HCT116 (cell line): ENCODE measurements around the gene NBEAL2. TPM values are rescaled to one million over a fixed set of nuclear protein-coding genes. Genes with fewer than 3 reads are reported as not detected.

Source experiments
- ATAC-seq: fragments of 200-7000 bp; cut with Tn5 transposase; 2 replicates; pipeline ENCODE4 v1.9.1; 2020; ENCODE audit warnings: mild to moderate bottlenecking, moderate library complexity
- BruUV-seq: library from RNA; stranded (reverse); fragments of 400-500 nt; replicated peaks from 2 replicates; lab custom pipeline; 2021; lab: Mats Ljungman, UMichigan
- CTCF ChIA-PET: fragments of 300-600 bp; sonication (Branson Sonifier 250); formaldehyde crosslinking; loops from one replicate; lab custom pipeline; 2021; ENCODE audit warnings: antibody characterized with exemption; lab: Charles Lee
- POLR2A ChIA-PET: fragments of 300-600, 350-600 bp; sonication (Branson Sonifier 250); formaldehyde crosslinking; loops from one replicate; lab custom pipeline; 2021; ENCODE audit warnings: antibody characterized with exemption; lab: Charles Lee
- RAD21 ChIA-PET, 2 experiments: fragments of 300-600 bp; sonication (Branson Sonifier 250); formaldehyde crosslinking; loops; one replicate each; lab custom pipeline; 2023; ENCODE audit warnings: low total read pairs in 2 of 2; ENCODE audit not compliant: uncharacterized antibody in 2 of 2, unreplicated experiment in 2 of 2, low non-redundant PET in 1 of 2; lab: Charles Lee
- DNase-seq: peaks from one replicate; pipeline ENCODE4 v3.0.0-alpha.2; 2010; ENCODE audit warnings: low read depth, low spot score
- H2AFZ ChIP-seq: fragments of 200-600 bp; shearing (Covaris generic), sonication (generic); 2 replicates; pipeline ENCODE4 v1.6.1; 2017; ENCODE audit warnings: low read depth, mixed run types, mixed read lengths, antibody characterized with exemption, low read length; ENCODE audit not compliant: poor library complexity, severe bottlenecking
- H3K27ac ChIP-seq: 2 replicates; pipeline ENCODE4 v1.5.1; 2012; ENCODE audit warnings: low read depth, low read length
- H3K27me3 ChIP-seq: fragments of 200-600 bp; sonication (generic); 2 replicates; pipeline ENCODE4 v1.6.1; 2016; ENCODE audit warnings: mixed run types, low read length, mixed read lengths; ENCODE audit not compliant: insufficient read depth
- H3K36me3 ChIP-seq, 2 experiments: fragments of 200-500 bp in 1 of 2; fragments of 200-600 bp in 1 of 2; sonication (Bioruptor generic) in 1 of 2; sonication (generic) in 1 of 2; 2 replicates each; pipeline versions ENCODE4 v1.5.1 to v1.6.1; 2014 to 2016; ENCODE audit warnings: low read length in 2 of 2, inconsistent platforms in 1 of 2, mixed read lengths in 1 of 2, mixed run types in 1 of 2; ENCODE audit not compliant: insufficient read depth in 2 of 2, control insufficient read depth in 1 of 2
- H3K4me1 ChIP-seq, 2 experiments: fragments of 200-600 bp in 1 of 2; sonication (generic) in 1 of 2; 2 replicates each; pipeline versions ENCODE4 v1.5.1 to v1.6.1; 2012 to 2017; ENCODE audit warnings: low read length in 2 of 2, inconsistent platforms in 1 of 2, mild to moderate bottlenecking in 1 of 2, mixed read lengths in 1 of 2, mixed run types in 1 of 2, moderate library complexity in 1 of 2; ENCODE audit not compliant: insufficient read depth in 2 of 2, control insufficient read depth in 1 of 2
- H3K4me2 ChIP-seq: fragments of 200-600 bp; sonication (generic); 2 replicates; pipeline ENCODE4 v1.6.1; 2017; ENCODE audit warnings: mixed run types, low read length, mixed read lengths
- H3K4me3 ChIP-seq, 2 experiments: fragments of 200-600 bp in 1 of 2; sonication (generic) in 1 of 2; replicated peaks in 1 of 2; 2 replicates each; pipeline ENCODE4 v1.5.1; 2011 to 2016; ENCODE audit warnings: low read length in 2 of 2, control low read depth in 1 of 2, low read depth in 1 of 2, mild to moderate bottlenecking in 1 of 2, mixed read lengths in 1 of 2, mixed run types in 1 of 2
- H3K79me2 ChIP-seq: fragments of 200-600 bp; sonication (generic); 2 replicates; pipeline ENCODE4 v1.6.1; 2017; ENCODE audit warnings: mild to moderate bottlenecking, mixed run types, low read length, moderate library complexity, mixed read lengths; ENCODE audit not compliant: insufficient read depth
- H3K9ac ChIP-seq: fragments of 200-600 bp; sonication (generic); 2 replicates; pipeline ENCODE4 v1.6.1; 2016; ENCODE audit warnings: low read length, mixed read lengths
- H3K9me2 ChIP-seq: fragments of 200-600 bp; sonication (generic), shearing (Covaris generic); 2 replicates; pipeline ENCODE4 v1.6.1; 2017; ENCODE audit warnings: mixed run types, mild to moderate bottlenecking, moderate library complexity; ENCODE audit not compliant: insufficient read depth
- H3K9me3 ChIP-seq, 2 experiments: fragments of 200-500 bp in 1 of 2; fragments of 200-600 bp in 1 of 2; sonication (Bioruptor generic) in 1 of 2; sonication (generic) in 1 of 2; 2 replicates each; pipeline ENCODE4 v1.6.1; 2014 to 2017; ENCODE audit warnings: low read length in 2 of 2, mixed read lengths in 2 of 2, inconsistent platforms in 1 of 2, low read depth in 1 of 2, mild to moderate bottlenecking in 1 of 2, mixed run types in 1 of 2, moderate library complexity in 1 of 2; ENCODE audit not compliant: control insufficient read depth in 1 of 2, insufficient read depth in 1 of 2
- H4K20me1 ChIP-seq: fragments of 200-600 bp; sonication (generic), shearing (Covaris generic); 2 replicates; pipeline ENCODE4 v1.6.1; 2017; ENCODE audit warnings: mixed run types, mild to moderate bottlenecking, moderate library complexity; ENCODE audit not compliant: insufficient read depth
- CBX3 ChIP-seq: IDR thresholded peaks from 2 replicates; pipeline ENCODE4 v1.6.1; 2012; ENCODE audit warnings: low read depth
- POLR2A ChIP-seq: IDR thresholded peaks from 2 replicates; pipeline ENCODE4 v1.7.0; 2011; ENCODE audit warnings: borderline replicate concordance; ENCODE audit not compliant: insufficient read depth, insufficient read length; ENCODE audit errors: extremely low read depth
- SP1 ChIP-seq: IDR thresholded peaks from 2 replicates; pipeline ENCODE4 v1.6.1; 2012; ENCODE audit warnings: low read depth
- TCF7L2 ChIP-seq: IDR thresholded peaks from 2 replicates; pipeline ENCODE4 v1.7.0; 2011; ENCODE audit warnings: borderline replicate concordance, inconsistent platforms; ENCODE audit not compliant: insufficient read depth, insufficient read length; ENCODE audit errors: extremely low read depth
- intact Hi-C: fragments of 100-400 bp; cut with micrococcal nuclease; formaldehyde crosslinking; loops from 2 replicates; pipeline ENCODE4 v1.10.0; 2022
- total RNA-seq: library from RNA; stranded (reverse); gene quantifications from one replicate; pipeline ENCODE4 v1.2.1, GENCODE V29; 2021; ENCODE audit not compliant: unreplicated experiment
- TF ChIP-seq, protein P1 (sequence below): IDR thresholded peaks from 2 replicates; pipeline ENCODE4 v1.6.1; 2011; ENCODE audit warnings: mild to moderate bottlenecking, low read length, moderate library complexity; ENCODE audit not compliant: insufficient replicate concordance; ENCODE audit errors: extremely low read depth
- TF ChIP-seq, protein P2 (sequence below): IDR thresholded peaks from 2 replicates; pipeline ENCODE4 v1.6.1; 2012; ENCODE audit warnings: low read depth

Gene NBEAL2
- total RNA-seq, 1 experiment from 2014 or later: 72.9 TPM

DNA sequence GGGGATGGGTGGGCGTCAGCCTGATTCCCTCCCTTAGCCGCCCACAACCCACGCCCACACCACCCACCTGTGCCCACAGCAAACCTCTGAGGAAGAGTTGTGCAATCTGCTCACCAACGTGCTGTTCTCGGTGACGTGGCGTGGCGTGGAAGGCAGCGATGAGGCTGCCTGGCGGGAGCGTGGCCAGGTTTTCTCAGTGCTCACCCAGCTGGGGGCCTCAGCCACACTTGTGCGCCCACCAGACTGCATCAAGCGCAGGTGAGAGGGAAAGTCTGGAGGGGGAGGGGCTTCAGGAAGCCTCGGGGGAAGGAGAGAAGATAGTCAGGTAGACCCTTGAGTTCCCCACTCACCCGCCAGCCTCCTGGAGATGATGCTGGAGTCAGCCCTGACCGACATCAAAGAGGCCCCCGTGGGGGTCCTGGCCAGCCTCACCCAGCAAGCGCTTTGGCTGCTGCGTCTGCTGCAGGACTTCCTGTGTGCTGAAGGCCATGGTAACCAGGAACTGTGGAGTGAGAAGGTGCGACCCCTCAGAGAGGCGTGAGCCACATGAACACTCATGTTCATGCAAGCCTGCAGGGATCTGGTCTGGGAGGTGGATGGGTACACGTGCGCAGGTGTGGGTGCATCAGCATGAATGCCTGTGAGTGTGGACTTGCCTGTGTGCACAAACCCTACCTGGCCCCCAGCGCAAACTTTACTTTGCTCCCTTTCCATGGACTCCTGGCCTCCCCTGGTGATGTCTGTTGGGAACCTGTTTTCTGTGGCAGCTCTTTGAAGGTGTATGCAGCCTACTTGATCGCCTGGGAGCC, 21.7 kb downstream of the NBEAL2 start:
- H3K9ac ChIP-seq: no peak overlapping the region
- DNase-seq (no peak), ATAC-seq (no peak)
- intact Hi-C loops: no loop called here
- H3K27ac ChIP-seq: no peak overlapping the region
- no peak overlapping the region for H3K4me2 ChIP-seq
- H3K27me3 ChIP-seq: no peaks in the 10 kb centered on the region
- H3K9me2 ChIP-seq: no peaks in the 10 kb centered on the region
- H2AFZ ChIP-seq: no peak overlapping the region
- peaks cover 0 to 21% of the 10 kb centered on the region in 2 experiments; a peak in 2 of 4 replicates for H3K36me3 ChIP-seq
- ChIA-PET POLR2A (no interaction called here), RAD21 (no interaction called here)
- no TSS peak for BruUV-seq
- no peaks in the 10 kb centered on the region for H3K9me3 ChIP-seq
- H4K20me1 ChIP-seq: no peaks in the 10 kb centered on the region
- no peak for TF ChIP-seq POLR2A
- TF ChIP-seq, protein P1, sequence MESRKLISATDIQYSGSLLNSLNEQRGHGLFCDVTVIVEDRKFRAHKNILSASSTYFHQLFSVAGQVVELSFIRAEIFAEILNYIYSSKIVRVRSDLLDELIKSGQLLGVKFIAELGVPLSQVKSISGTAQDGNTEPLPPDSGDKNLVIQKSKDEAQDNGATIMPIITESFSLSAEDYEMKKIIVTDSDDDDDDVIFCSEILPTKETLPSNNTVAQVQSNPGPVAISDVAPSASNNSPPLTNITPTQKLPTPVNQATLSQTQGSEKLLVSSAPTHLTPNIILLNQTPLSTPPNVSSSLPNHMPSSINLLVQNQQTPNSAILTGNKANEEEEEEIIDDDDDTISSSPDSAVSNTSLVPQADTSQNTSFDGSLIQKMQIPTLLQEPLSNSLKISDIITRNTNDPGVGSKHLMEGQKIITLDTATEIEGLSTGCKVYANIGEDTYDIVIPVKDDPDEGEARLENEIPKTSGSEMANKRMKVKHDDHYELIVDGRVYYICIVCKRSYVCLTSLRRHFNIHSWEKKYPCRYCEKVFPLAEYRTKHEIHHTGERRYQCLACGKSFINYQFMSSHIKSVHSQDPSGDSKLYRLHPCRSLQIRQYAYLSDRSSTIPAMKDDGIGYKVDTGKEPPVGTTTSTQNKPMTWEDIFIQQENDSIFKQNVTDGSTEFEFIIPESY: no peak
- TF ChIP-seq TCF7L2: no peak
- no peak for TF ChIP-seq CBX3
- TF ChIP-seq SP1: no peak
- TF ChIP-seq, protein P2, sequence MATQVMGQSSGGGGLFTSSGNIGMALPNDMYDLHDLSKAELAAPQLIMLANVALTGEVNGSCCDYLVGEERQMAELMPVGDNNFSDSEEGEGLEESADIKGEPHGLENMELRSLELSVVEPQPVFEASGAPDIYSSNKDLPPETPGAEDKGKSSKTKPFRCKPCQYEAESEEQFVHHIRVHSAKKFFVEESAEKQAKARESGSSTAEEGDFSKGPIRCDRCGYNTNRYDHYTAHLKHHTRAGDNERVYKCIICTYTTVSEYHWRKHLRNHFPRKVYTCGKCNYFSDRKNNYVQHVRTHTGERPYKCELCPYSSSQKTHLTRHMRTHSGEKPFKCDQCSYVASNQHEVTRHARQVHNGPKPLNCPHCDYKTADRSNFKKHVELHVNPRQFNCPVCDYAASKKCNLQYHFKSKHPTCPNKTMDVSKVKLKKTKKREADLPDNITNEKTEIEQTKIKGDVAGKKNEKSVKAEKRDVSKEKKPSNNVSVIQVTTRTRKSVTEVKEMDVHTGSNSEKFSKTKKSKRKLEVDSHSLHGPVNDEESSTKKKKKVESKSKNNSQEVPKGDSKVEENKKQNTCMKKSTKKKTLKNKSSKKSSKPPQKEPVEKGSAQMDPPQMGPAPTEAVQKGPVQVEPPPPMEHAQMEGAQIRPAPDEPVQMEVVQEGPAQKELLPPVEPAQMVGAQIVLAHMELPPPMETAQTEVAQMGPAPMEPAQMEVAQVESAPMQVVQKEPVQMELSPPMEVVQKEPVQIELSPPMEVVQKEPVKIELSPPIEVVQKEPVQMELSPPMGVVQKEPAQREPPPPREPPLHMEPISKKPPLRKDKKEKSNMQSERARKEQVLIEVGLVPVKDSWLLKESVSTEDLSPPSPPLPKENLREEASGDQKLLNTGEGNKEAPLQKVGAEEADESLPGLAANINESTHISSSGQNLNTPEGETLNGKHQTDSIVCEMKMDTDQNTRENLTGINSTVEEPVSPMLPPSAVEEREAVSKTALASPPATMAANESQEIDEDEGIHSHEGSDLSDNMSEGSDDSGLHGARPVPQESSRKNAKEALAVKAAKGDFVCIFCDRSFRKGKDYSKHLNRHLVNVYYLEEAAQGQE: no peak
- TF ChIP-seq, all 23 proteins: peak for 0
- H3K79me2 ChIP-seq: no peaks in the 10 kb centered on the region
- H3K4me1 ChIP-seq: peaks cover 0 to 15% of the 10 kb centered on the region in 2 experiments; a peak in 1 of 4 replicates
- CTCF ChIA-PET: no interaction called here
- H3K4me3 ChIP-seq: no peak overlapping the region
